Suprapubic skin (tissue), 3 donors: ENCODE measurements around the gene ATXN2.

Experiments used
- CTCF ChIP-seq, 2 donors: fragments of 200-600 bp in 1 of 2; fragments of 450-650 bp in 1 of 2; sonication (generic) in 1 of 2; IDR thresholded peaks; one replicate each; pipeline ENCODE4 v1.5.1; 2016 to 2019; ENCODE audit warnings: antibody characterized with exemption in 2 of 2, mild to moderate bottlenecking in 1 of 2, moderate library complexity in 1 of 2
- POLR2A ChIP-seq, 2 donors: fragments of 450-650 bp; IDR thresholded peaks; one replicate each; pipeline ENCODE4 v1.6.1; 2017; ENCODE audit warnings: antibody characterized with exemption in 2 of 2, mild to moderate bottlenecking in 2 of 2, moderate library complexity in 2 of 2

DNA sequence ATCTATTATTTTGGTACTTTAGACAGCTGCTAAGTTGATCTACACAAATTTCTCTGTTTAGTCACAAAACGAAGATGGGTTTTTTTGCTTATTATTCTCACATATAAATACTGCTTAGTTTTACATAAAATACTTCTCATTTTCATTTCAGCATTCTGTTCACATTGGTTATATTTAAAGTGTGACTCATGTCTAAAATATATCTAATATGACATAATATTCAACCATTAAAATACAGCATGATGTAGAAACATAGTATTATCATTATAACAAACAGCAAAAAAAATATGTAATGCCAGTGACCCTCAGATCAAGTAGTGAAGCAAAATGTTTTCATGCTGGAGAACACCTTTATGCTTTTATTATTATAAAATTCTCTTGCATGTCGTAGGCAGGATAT lies 129.7 kb downstream of the ATXN2 start:
- TF ChIP-seq CTCF (IDR thresholded peaks at IDR 0.05) = no peak
- no peak for TF ChIP-seq POLR2A (IDR thresholded peaks at IDR 0.05)
